Posterior cingulate gyrus (tissue), 11 donors: ENCODE data around the gene CDK9.
A peak's percentile ranks its signal among the peaks of the same experiment; 100 is the strongest.

ENCODE experiments used
- DNase-seq, 10 donors: peaks; one replicate each; pipeline versions ENCODE4 v3.0.0 to v3.0.0-alpha.2; 2020 to 2021; ENCODE audit warnings: mixed read lengths in 3 of 10
- intact Hi-C: fragments of 100-400 bp; cut with DNase I; formaldehyde crosslinking; loops from one replicate; pipeline ENCODE4 v1.15.1; 2023

Gene CDK9

DNA sequence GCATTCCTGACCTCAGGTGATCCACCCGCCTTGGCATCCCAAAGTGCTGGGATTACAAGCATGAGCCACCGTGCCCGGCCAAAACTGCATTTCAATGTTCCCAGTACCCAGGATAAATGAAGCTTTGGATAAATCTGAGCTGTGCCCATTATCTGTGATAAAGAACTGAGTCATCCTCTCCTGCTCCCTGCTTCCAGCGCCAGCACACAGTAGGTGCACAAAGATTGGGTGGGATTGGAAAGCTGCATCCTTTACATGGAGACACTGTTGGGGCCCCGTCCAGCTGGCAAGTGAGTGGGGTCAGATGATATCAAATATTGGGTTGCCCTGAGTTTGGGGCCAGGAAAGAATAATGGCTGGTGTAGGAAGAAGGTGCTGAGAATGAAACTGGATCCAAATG is 24.8 kb upstream of the CDK9 start:
- intact Hi-C loops = no loop called here

DNA sequence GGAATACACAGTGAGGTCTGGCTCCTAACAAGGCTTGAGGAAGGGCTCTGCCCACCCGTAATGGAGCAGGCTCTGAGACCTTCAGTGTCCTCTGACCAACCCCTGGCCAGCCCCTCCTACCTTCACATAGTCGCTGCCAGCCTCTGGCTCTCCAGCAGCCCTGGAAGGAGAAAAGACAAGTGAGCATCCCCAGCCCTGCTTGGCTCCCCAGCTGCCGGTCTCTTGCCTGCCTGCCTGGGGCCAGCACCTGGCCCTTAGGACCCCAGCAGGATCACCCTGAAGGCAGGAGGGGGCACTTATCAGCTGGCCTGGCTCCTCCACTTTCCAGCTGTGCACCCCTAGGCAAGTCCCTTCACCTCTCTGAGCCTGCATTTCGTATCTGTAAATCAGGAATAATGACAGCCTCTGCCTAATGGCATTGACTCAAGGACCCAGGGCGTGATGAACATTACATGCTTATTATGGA is 24.3 kb upstream of the CDK9 start:
- no peak for DNase-seq
- intact Hi-C loops = no loop called here

More for the DNA sequence above, 24.8 kb upstream of the CDK9 start:
- no peak for DNase-seq

DNA sequence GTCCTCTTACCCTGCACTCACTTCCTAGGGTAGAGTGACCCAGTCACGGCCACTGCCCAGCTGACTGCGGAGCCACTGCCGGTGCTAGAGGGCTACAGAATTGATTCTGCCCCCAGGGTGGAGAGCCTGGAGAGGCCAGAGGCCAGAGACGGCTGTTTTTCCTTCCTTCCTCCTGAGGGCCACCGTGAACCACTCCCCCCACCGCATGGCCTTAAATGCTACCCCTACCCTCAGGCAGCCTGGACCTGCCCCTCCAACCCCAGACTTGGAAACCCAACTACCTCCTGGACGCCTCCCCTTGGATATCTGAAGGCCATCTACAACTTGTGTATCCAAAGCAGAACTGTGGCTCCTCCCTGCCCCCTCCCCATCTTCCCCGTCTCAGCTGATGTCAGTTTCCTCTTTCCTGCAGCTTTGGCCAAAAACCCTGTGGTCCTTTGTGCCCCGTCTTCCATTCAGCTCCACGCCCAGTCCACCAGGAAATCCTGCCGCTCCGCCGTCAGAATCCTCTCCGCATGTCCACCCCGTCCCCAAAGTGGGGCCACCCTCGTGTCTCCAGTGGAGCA is 23.6 kb upstream of the CDK9 start:
- DNase-seq = no peak
- intact Hi-C loops = no loop called here

DNA sequence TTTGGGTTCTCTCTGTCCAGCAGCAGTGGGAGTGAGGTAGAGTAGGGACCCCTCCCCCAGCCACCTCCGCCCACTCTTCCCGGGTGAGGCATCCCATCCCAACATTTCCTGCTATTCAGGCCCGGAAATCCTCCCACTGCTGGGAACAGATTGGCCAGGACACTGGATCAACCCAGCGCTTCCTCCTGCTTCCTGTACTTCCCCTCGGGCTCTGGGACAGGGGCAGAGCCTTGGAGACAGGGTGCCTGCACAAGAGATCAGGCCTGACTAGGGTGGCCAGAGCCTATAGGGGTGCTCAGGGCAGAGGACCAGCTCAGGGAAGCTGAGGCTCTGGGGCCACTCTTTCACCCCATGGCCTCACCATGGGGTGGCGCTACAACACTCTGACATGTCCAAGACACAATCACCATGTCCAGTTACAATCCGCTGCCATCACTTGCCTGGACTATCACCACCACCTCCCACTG is 21.9 kb upstream of the CDK9 start:
- intact Hi-C loops = no loop called here
- peak in 1 of 10 donors; percentile 46 for DNase-seq

DNA sequence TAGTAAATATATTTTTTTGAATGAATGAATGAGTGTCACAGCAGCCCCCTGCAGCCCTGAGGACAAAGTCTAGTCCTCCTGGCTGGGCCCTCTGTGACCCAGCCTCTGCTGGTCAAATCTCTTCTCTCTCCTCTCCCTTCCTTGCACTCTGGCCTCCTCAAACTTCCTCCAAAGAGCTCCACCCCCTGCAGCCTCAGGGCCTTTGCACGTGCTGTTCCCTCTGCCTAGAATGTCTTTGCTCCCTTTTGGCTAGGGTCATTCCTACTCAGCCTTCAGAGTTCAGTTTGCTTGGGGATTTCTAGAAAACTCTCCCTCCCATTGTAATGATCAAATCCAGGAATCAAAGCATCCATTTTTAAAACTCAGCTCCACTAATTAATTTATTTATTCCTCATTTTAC is 20.4 kb upstream of the CDK9 start:
- no peak for DNase-seq
- intact Hi-C loops = no loop called here

DNA sequence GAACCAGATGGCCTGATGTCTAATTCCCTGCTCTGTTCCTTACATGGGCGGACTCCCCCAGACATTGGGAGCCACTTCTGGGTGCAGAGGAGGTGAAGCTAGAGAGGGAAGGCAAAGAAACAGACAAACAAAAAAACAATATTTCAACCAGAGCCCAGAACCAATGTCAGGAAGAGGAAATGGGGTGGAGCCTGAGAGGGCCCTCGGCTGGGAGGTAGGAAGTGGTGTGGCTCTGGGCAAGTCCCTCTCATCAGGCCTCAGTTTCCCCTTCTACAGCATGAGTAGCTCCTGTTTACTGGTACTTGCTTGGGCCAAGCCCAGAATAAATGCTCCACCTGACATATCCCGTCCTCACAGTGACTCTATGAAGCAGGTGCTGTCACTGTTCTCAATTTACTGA is 18.4 kb upstream of the CDK9 start:
- DNase-seq = no peak
- intact Hi-C loops = no loop called here

DNA sequence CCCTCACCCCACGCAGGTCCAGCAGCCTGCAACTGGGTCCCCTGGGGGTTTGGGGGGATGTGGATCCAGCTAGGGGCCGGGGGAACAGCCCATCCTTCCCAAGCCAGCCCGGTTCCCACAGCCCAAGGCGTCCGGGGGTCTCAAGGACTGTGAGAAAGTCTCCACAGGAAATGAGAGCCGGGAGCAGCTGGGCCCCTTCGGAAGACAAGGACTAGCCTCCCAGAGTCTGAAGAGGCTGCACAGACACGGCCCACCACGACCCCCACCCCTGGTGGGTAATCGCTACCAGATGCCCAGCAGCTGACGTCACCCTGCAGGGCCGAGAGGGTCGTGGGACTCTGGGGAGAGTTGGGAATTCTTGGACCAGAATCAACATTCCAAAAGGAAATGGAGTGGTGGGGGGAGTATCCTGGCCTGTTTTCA is 17.9 kb upstream of the CDK9 start:
- intact Hi-C loops = no loop called here
- DNase-seq = no peak

DNA sequence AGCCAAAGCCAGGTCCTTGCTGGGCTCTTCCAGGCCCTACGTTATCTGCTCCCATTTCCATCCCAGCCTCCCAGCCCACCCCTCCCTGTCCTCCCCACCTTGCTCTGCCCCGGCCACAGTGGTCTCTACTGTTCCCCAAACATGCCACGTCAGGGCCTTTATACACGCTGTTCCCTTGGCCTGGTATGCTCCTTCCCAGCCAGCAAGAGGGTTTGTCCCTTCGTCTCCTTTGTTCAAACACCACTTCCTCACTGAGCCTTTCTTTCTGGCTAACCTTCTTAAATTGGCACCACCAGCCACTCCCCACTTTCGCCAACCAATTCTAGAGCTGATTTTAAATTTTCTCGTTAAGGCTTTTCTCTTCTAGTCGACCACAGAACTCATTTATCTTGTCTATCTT is 17.1 kb upstream of the CDK9 start:
- DNase-seq = no peak
- intact Hi-C loops = no loop called here

DNA sequence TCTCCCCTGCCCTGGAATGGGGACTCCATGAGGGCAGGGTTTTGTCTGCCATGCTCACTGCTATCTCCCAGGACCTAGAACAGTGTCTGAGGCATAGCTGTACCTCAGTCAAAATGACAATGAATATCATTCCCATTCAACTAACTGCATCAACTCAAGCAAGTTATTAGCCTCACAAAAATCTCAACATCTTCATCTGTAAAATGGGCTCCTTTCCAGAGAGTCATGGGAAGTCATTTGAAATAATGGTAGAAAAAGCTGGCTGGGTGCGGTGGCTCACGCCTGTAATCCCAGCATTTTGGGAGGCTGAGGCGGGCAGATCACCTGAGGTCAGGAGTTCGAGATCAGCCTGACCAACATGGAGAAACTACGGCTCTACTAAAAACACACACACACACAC is 16.7 kb upstream of the CDK9 start:
- intact Hi-C loops = no loop called here
- no peak for DNase-seq

DNA sequence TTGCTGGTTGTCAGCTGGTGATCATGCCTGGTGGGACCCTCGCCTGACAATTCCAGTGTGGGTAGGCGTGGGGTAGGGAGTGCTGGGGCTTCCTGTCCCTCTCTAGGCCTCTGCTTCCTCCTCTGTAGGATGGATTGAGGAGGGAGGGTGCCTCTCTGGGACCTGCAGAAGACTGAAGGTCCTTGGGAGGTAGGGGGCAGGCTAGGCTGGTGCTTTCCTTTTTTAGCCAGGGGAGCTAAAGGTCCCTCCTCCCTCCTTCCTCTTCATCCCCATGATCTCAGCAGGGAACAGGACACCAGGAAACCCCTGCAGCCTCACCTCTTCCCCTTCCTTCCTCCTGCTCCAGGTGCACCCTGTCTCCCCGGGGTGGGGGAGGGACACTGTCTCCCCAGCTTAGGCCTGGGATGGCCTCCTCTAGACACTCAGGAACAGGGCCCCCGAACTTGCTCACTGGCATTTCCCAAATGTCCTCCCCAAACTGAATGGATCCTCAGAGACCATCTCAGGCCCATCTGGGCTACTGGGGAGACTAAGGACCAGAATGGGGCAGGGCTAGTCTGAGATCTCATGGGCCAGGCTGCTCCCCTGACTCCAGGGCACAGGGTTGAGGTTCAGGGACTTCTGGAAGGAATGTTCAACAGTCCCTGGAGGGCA is 15.8 kb upstream of the CDK9 start:
- intact Hi-C loops = no loop called here
- no peak for DNase-seq

DNA sequence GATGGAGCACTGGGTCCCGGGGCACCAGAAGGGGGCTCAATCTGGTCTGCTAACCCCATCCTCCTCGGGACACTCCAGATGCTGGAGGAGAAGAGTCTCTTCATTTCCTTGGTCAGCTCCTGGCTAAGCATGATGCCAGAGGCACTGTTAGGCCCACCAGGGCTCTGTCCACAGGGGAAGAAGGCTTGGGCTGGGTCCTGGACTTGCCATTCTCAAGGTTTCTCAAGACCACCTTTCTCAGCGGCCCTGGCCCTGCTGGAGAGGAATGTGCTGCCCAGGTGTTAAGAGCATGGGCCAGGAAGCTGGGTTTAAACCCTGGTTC is 15.3 kb upstream of the CDK9 start:
- intact Hi-C loops = no loop called here
- DNase-seq = no peak

DNA sequence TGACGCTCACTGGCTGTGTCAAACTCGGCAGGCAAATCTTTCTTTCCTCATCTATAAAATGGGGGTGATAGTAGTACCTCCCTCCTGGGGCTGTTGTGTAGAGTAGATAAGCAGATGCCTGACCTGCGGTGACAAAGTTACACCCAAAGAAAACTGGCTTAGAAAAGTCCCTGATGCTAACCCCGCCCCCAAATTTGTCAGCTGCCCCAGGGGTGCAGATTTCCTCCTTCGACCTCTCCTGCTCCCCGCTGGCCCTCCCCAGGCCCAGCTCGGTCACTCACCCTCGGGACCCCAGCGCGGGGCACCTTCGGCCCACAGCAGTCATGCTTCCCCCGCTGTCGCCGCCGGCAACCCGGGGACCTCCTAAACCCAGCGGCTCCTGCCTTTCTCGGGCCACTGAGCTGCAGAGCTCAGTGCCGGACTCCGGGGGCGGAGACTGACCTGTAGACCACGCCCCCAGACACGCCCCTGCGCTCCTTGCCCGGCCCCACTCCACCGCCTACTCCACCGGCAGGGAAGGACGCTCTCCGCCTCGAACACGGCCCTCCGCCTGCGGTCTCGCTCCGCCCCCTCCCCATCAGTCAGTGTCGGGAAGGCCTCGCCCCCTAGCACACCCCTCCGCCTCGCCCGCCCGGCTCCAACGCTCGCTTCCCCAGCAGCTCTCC is 14.8 kb upstream of the CDK9 start:
- peak; percentile 82 to 99 (median 92) for DNase-seq
- intact Hi-C loops = no loop called here

DNA sequence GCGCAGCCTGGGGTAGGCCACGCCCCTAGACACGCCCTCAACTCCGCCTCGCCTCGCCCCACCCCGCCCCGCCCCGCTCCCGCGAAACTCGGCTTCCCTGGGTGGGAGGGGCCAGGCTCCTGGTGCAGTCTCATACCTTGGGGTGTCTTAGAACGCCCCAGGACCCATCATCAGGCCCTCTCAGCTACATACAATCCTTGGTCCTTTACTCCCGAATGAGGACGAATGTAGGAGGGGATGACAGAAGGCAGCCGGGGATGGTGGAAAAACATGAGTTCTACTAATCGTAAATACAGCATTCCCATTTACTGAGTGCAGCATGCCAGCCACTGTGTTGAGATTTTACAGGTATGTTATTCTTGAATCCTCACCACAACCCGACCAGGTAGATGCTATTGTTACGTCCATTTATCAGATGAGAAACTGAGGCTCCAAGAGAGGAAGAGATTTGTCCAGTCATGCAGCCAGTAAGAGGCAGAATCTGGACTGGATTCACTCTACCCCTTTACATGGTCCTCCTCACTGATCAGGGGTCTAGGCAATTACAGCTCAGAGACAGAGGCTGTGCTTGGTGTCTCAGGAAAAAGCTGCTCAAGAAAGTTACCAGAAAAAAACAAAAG is 14.2 kb upstream of the CDK9 start:
- no peak for DNase-seq
- intact Hi-C loops = no loop called here

DNA sequence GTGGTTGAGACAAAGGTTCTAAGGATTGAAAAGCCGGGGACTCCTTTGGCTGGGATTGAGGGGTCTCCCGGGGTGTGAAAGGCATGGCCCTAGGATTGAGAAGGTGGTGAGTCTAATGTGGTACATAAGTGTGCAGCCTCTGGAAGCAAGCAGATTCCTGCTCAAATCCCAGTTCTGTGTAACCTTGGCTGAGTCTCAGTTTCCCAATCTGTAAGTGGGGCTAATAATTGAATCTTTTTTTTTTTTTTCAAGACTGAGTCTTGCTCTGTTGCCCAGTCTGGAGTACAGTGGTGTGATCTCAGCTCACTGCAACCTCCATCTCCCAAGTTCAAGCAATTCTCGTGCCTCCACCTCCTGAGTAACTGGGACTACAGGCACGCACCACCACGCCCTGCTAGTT is 13.2 kb upstream of the CDK9 start:
- DNase-seq = no peak
- intact Hi-C loops = no loop called here

DNA sequence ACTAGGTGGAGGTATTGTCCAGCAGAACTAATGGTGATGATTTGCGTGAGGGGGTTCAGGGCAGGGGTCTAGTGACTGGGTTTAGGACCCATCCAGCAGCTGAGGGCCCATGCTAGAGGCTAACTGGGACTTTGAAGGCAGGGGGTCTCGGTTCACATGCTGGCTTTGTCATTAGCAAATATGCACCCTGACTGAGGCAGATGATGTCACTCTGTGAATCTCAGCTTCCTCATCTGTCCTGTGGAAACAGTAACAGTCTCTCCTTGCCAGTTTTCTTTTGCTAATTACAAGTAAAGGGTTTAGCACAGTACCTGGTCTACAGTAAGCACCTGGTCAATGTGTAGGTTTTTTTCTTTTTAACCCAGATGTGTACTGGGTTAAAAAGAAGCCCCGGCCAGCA is 12.6 kb upstream of the CDK9 start:
- no peak for DNase-seq

DNA sequence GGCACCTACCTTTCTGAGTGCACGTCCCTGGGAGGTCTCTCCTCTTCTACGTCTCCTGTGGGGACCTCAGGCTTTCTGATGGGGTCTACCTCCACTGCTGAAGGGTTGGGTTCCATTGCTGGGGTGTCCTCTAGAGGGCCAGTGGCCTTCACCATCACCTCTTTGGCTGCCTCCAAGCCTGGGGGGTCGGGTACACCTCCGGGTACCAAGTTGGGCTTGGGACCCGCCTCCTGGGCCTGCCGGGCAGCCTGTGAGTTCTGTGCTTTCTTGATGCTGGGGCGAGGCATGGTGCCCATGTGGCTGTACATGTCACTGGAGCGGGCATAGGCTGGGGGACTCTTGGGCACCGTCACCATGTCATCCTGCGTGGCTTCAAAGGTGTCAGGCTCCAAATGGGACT is 11.9 kb upstream of the CDK9 start:
- intact Hi-C loops = no loop called here
- DNase-seq = no peak

More for the DNA sequence above, 12.6 kb upstream of the CDK9 start:
- intact Hi-C loops = no loop called here

DNA sequence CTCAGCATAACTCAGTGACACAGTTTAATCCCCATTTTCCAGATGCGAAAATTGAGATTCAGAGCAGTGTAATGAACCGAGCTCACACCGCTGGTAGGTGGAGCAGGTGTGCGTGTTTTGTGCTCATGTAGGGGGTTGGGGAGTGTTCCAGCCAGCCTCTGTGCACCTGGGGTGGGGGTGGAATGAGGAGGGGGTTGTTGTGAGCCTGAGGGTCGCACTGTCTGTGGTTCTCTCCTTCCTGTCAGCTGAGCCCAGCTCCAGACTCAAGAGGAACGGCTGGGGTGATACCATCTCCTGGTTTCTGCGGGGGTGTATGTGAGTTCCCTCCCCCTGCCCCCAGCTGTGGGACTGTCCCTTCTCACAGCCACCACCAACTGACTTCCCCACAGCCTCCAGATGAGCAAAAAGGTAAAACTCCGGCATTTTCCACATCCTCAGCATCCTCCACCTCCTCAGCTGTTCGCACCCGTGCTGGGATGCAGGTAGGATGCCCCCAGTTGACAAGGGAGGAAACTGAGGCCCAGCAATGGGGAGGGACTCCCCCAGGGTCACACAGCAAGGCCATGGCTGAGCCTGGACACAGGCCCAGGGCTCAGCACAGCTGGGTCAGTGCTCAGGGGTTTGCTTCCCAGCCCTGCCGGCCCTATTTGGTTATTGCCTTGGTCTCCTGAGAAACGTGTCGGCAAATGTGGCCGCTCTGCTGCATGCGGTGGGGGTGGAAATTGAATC is 9.5 kb upstream of the CDK9 start:
- peak in 2 of 10 donors; percentile 50 to 92 for DNase-seq
- intact Hi-C loops = no loop called here

DNA sequence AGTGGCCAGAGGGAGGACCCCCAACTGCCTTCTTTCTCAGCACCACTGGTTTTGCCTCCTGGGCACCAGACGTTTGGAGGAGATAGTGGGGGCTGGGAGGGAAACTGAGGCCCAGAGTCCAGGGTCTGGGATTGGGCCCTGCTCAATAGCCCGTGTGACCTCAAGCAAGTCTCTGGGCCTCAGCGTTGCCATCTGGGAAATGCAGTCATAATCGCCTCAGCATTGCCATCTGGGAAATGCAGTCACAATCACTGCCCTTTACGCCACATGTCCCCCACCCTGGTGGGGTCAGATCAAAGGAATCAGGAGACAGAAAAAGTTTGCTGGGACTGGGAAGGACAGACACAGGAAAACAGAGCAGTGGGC is 8.9 kb upstream of the CDK9 start:
- DNase-seq = no peak
- intact Hi-C loops = no loop called here

DNA sequence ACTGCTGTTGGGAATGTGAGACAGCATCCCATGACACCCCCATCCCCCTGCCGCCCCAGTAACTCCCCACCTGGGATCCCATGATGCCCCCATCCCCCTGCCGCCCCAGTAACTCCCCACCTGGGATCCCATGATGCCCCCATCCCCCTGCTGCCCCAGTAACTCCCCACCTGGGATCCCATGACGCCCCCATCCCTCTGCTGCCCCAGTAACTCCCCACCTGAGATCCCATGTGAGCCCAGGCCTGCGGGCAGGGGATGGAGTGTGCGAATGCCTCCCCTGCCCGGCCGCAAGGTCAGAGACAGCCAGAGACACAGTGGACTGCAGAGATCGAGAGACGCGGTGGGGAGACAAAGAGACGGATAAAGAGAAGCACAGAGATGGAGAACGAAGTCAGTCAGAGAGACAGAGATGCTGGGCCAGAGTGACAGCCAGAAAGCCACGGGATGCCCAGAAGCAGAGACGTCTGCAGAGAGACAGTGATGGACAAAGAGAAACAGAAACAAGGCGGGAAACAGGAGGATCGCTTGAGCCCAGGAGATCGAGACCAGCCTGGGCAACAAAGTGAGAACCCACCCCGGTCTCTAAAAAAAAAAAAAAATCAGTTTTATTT is 8.4 kb upstream of the CDK9 start:
- intact Hi-C loops = no loop called here
- DNase-seq = no peak

DNA sequence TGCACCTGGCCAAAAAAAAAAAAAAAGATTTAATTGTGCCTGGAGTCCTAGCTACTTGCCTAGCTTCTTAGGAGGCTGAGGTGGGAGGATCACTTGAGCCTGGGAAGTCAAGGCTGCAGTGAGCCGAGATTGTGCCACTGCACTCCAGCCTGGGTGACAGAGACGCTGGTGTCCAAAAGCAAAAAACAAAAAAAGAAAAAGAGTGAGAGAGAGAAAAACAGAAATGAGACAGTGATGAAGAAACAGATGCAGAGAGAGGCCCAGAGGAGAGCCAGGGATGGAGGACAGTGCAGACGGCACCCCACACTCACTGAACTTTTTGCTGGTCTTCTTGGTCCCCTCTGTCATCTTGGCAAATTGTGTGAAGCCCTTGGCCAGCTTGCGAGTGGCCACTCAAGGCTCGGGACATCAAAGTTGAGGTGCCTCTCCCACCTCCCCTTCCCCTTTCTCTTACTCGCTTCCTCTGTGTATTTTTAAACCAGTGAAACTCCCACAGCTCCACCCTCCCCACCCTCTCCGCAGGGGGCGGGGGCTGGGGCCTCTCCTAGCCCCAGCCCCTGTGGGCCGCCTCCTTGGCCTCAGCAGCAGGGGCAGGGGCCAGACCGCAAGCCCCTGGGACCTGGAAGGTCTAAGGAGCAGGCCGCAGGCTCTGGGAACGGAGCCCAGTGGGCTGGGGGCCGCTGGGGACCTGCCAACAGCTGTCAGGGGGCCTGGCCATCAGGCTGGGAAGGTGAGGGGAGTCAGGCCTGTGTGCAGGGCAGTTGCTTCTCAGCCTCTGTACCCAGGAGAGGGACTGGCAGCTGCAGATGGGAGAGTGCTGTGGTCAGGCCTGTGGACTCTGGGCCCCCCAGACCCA is 7.3 kb upstream of the CDK9 start, which contains the start of gene SH2D3C:
Gene SH2D3C (minus strand): TSS at position 387 of the 856 bp plus-strand sequence. CDS start 39 bp downstream, at position 348.
- no peak for DNase-seq
- intact Hi-C loops = no loop called here
